Rectal smooth muscle tissue (tissue), 1 donor: Measurements from ENCODE around the gene MACROD2.

Experiments
- H3K27ac ChIP-seq: one replicate; pipeline ENCODE4 v1.7.0; 2013; ENCODE audit warnings: low read depth, low read length, inconsistent platforms
- H3K27me3 ChIP-seq: one replicate; pipeline ENCODE4 v1.7.0; 2013; ENCODE audit warnings: low read length; ENCODE audit not compliant: control insufficient read depth, insufficient read depth
- H3K36me3 ChIP-seq: one replicate; pipeline ENCODE4 v1.7.0; 2013; ENCODE audit warnings: low read length; ENCODE audit not compliant: control insufficient read depth, insufficient read depth
- H3K4me1 ChIP-seq: one replicate; pipeline ENCODE4 v1.7.0; 2013; ENCODE audit warnings: low read length; ENCODE audit not compliant: control insufficient read depth, insufficient read depth
- H3K4me3 ChIP-seq: one replicate; pipeline ENCODE4 v1.7.0; 2013; ENCODE audit warnings: low read length
- H3K9ac ChIP-seq: one replicate; pipeline ENCODE4 v1.7.0; 2013; ENCODE audit warnings: low read length

MACROD2 gene

DNA sequence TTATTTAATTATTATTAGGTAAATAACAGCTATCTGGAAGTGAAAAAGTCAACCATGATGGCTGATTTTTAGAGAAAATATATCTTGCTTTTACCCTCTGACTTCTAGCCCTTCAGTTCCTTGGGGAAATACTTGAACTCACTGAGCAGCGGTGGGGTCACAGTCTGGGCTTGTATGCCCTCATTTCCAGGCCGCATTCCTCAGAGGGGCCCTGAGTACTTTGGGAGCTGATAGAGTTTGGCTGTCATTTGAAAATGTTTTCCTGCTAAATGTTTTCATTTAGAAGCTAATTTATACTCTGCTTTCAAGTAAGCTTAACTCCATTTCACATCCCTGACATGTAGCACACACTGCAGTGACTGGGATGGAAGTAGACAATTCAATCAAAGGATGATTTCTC lies 1549.4 kb downstream of the MACROD2 start:
- Histone ChIP-seq H3K27me3 (no peaks in the 10 kb centered on the region), H3K27ac (no peak overlapping the region), H3K36me3 (no peaks in the 10 kb centered on the region), H3K9ac (no peak overlapping the region), H3K4me3 (no peak overlapping the region), H3K4me1 (no peaks in the 10 kb centered on the region)

DNA sequence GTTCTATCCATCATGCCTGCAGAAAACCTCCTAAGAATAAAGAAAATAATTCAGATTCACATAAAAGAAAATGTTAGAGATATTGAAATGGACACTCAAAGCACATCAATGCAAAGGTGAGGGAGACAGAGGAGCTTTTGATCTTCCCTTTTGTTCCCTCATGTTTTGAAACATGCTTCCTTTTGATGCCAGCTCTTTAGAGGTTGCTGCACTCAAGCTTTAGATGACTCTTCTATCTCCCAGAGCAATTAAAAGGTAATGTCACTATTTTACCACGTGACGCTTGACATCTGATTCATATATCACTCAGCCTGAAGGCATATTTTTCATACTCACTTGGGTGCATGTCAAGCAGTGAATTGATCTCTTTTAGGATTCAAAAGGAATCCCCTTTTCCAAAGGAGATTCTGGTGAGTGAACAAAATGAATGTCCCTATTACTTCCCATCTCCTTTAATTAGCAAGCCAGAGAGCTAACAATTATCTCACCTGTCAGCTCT lies 1551.3 kb downstream of the MACROD2 start:
- Histone ChIP-seq H3K4me1 (no peaks in the 10 kb centered on the region), H3K9ac (no peak overlapping the region), H3K27ac (no peak overlapping the region), H3K4me3 (no peak overlapping the region), H3K27me3 (no peaks in the 10 kb centered on the region), H3K36me3 (no peaks in the 10 kb centered on the region)

GRCh38 chr20:15547119-15547518 lies 1551.8 kb downstream of the MACROD2 start:
- no peak overlapping the region for H3K4me3 ChIP-seq

GRCh38 chr20:15550116-15550870 lies 1555.0 kb downstream of the MACROD2 start:
- Histone ChIP-seq H3K27me3 (no peaks in the 10 kb centered on the region), H3K36me3 (no peaks in the 10 kb centered on the region), H3K4me1 (no peaks in the 10 kb centered on the region), H3K9ac (no peak overlapping the region), H3K4me3 (no peak overlapping the region), H3K27ac (no peak overlapping the region)

More at GRCh38 chr20:15547119-15547518, 1551.8 kb downstream of the MACROD2 start:
- Histone ChIP-seq H3K9ac (no peak overlapping the region), H3K36me3 (no peaks in the 10 kb centered on the region), H3K4me1 (no peaks in the 10 kb centered on the region), H3K27ac (no peak overlapping the region), H3K27me3 (no peaks in the 10 kb centered on the region)

GRCh38 chr20:15555913-15556312 lies 1560.6 kb downstream of the MACROD2 start:
- Histone ChIP-seq H3K36me3 (no peaks in the 10 kb centered on the region), H3K27ac (peak overlapping the region; percentile 7), H3K4me3 (no peak overlapping the region), H3K27me3 (no peaks in the 10 kb centered on the region), H3K9ac (no peak overlapping the region), H3K4me1 (peaks cover 2% of the 10 kb centered on the region)

DNA sequence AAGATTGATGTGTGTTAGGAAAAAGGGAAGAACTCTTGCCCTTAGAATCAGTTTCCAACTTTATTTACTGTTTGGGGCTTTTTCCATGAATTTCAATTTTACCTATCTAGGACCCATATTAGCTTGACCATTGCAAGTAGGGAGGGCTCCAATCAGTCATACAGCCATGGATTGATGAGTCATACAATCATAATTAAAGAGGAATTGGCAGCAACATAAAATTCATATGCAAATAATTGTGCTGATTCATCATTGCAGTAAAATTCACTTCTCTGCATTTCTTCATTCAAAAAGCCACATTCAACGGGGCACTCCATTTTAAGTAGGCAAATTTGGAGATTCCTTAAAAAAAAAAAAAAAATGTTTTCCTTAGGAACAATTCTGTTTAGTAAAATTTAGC lies 1561.6 kb downstream of the MACROD2 start:
- no peak overlapping the region for H3K4me3 ChIP-seq
- no peaks in the 10 kb centered on the region for H3K27me3 ChIP-seq
- H3K27ac ChIP-seq, result no peak overlapping the region
- no peaks in the 10 kb centered on the region for H3K36me3 ChIP-seq
- H3K4me1 ChIP-seq, result peaks cover 6% of the 10 kb centered on the region
- no peak overlapping the region for H3K9ac ChIP-seq

- H3K27me3 ChIP-seq, result no peaks in the 10 kb centered on the region
- H3K36me3 ChIP-seq, result no peaks in the 10 kb centered on the region
- H3K4me3 ChIP-seq, result no peak overlapping the region
- peak overlapping the region; percentile 10 for H3K27ac ChIP-seq
- no peak overlapping the region for H3K9ac ChIP-seq
- peaks cover 11% of the 10 kb centered on the region for H3K4me1 ChIP-seq
Measured at GRCh38 chr20:15561070-15561569, 1565.8 kb downstream of the MACROD2 start.

DNA sequence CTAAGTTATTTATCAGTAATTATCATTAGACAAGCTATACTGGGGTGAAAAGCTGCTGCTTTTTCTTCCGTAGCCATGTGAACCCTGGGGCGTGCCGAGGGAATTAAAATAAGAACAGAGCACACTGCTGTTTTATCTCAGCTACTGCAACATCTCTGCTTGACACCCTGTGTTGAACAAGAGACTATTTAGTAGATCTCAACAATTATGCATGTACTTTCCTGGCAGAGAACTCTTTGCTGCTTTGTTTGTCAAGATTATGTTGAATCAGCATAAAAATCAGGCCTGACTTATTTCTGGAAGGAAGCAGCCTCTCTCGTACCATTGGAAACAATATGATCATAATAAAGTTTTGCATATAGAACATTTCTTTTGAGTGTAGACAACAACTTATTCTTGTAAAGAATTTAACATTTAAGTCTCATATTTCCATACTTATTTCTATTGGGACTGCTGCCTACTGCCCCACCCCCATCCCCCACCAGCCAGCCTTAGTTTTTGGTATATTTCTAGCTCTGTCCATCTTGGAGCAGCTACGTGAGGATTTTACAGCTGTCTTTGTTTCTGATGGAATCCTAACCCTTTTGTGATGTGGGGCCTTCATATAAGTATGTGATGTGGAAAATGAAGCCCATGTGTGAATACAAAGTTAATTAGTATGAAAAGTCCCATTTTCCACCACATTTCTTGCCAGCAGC lies 1566.5 kb downstream of the MACROD2 start:
- Histone ChIP-seq H3K4me1 (peaks cover 11% of the 10 kb centered on the region), H3K4me3 (no peak overlapping the region), H3K27me3 (no peaks in the 10 kb centered on the region), H3K9ac (no peak overlapping the region), H3K27ac (peak overlapping the region; percentile 24), H3K36me3 (no peaks in the 10 kb centered on the region)

GRCh38 chr20:15563836-15564235 lies 1568.5 kb downstream of the MACROD2 start:
- peaks cover 11% of the 10 kb centered on the region for H3K4me1 ChIP-seq
- H3K27me3 ChIP-seq, result no peaks in the 10 kb centered on the region
- no peak overlapping the region for H3K4me3 ChIP-seq
- no peak overlapping the region for H3K27ac ChIP-seq
- H3K36me3 ChIP-seq, result no peaks in the 10 kb centered on the region
- no peak overlapping the region for H3K9ac ChIP-seq

GRCh38 chr20:15564981-15565380 lies 1569.7 kb downstream of the MACROD2 start:
- no peak overlapping the region for H3K9ac ChIP-seq
- no peak overlapping the region for H3K4me3 ChIP-seq
- no peaks in the 10 kb centered on the region for H3K27me3 ChIP-seq
- no peak overlapping the region for H3K27ac ChIP-seq
- peaks cover 11% of the 10 kb centered on the region for H3K4me1 ChIP-seq
- H3K36me3 ChIP-seq, result no peaks in the 10 kb centered on the region

DNA sequence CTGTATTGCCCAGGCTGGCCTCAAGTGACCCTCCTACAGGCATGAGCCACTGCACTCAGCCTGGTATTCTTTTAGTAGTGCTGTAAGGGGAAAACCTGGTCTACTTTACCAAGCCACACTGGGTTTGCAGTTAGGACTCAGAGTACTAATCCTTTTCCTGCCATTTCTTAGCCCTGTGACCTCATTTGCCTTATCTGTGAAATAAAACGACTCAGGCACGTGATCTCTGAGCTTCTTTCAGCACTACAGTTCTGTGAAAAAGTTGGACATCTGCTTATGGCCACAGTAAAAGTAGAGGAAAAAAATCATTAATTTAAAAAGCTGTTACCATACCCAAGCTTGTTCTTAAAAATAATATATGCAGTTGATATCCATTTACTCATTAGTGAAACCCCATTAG lies 1570.5 kb downstream of the MACROD2 start:
- Histone ChIP-seq H3K27ac (no peak overlapping the region), H3K9ac (no peak overlapping the region), H3K4me1 (peaks cover 11% of the 10 kb centered on the region), H3K27me3 (no peaks in the 10 kb centered on the region), H3K36me3 (no peaks in the 10 kb centered on the region), H3K4me3 (no peak overlapping the region)

GRCh38 chr20:15567219-15567618 lies 1571.9 kb downstream of the MACROD2 start:
- Histone ChIP-seq H3K4me1 (peaks cover 8% of the 10 kb centered on the region), H3K9ac (no peak overlapping the region), H3K4me3 (no peak overlapping the region), H3K27me3 (no peaks in the 10 kb centered on the region), H3K27ac (no peak overlapping the region), H3K36me3 (no peaks in the 10 kb centered on the region)
